Lower lobe of right lung (tissue), 2 donors: ENCODE data around the gene C1QB. TPM values are rescaled to one million over a fixed set of nuclear protein-coding genes. Genes with fewer than 3 reads are reported as not detected.

Experiments used
- ATAC-seq, 2 donors: fragments of 200-7000 bp; cut with Tn5 transposase; one replicate each; pipeline ENCODE4 v1.9.1; 2020 to 2022; ENCODE audit warnings: mild to moderate bottlenecking in 2 of 2, moderate library complexity in 2 of 2
- DNase-seq: peaks from one replicate; pipeline ENCODE4 v3.0.0-alpha.2; 2020
- H3K27ac ChIP-seq: fragments of 200-600 bp; one replicate; pipeline ENCODE4 v1.8.0; 2022
- H3K27me3 ChIP-seq: fragments of 200-600 bp; one replicate; pipeline ENCODE4 v1.8.0; 2022; ENCODE audit warnings: low read depth
- H3K36me3 ChIP-seq: fragments of 200-600 bp; one replicate; pipeline ENCODE4 v1.8.0; 2022; ENCODE audit warnings: mild to moderate bottlenecking
- H3K4me1 ChIP-seq: fragments of 200-600 bp; one replicate; pipeline ENCODE4 v1.8.0; 2022
- H3K4me3 ChIP-seq: fragments of 200-600 bp; one replicate; pipeline ENCODE4 v1.8.0; 2022; ENCODE audit warnings: mild to moderate bottlenecking
- H3K9me3 ChIP-seq: fragments of 200-600 bp; one replicate; pipeline ENCODE4 v1.8.0; 2022
- intact Hi-C: fragments of 100-400 bp; cut with DNase I; formaldehyde crosslinking; loops from one replicate; pipeline ENCODE4 v1.11.0; 2022
- total RNA-seq: library from RNA; stranded (reverse); fragmentation: NEBNext Ultra II Directional; extraction: Animal tissue kit (Norgen Biotek cat#: 25700); gene quantifications from one replicate; pipeline ENCODE4 v1.2.1, GENCODE V29; 2021
- TF ChIP-seq, protein P1 (sequence below): fragments of 200-600 bp; IDR thresholded peaks from one replicate; pipeline ENCODE4 v1.8.0; 2022; ENCODE audit warnings: antibody characterized with exemption, mild to moderate bottlenecking
- donor health status: DM: no; HTN: yes; CAD: no; lungs with severe emphysema.

The C1QB gene
- total RNA-seq, 1 donor from 2014 or later = 1,524 TPM

DNA sequence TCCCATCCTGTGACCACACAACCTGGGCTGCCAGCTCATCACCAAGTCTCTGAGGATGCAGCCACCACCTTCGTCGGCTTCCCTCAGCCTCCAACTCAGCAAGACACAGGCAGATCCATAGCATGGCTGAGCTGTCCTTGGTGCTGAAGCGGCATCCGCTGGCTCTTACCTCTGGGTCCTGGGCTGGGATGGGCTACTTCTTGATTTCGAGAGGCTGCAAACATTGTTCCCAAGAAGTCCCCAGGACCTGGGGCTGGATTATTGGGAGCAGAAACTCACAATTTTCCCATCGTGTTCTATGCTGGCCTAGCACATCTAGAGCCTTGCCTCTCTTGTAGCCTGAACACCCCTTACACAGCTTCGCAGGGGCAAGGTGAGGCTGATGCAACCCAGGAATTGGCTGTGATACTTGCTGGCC lies 41.5 kb upstream of the C1QB start:
- Histone ChIP-seq H3K4me1 (no peaks in the 10 kb centered on the region), H3K4me3 (no peak overlapping the region), H3K27ac (no peak overlapping the region), H3K36me3 (no peaks in the 10 kb centered on the region), H3K27me3 (peaks cover 29% of the 10 kb centered on the region), H3K9me3 (no peaks in the 10 kb centered on the region)
- intact Hi-C loops = no loop called here
- TF ChIP-seq, protein P1, sequence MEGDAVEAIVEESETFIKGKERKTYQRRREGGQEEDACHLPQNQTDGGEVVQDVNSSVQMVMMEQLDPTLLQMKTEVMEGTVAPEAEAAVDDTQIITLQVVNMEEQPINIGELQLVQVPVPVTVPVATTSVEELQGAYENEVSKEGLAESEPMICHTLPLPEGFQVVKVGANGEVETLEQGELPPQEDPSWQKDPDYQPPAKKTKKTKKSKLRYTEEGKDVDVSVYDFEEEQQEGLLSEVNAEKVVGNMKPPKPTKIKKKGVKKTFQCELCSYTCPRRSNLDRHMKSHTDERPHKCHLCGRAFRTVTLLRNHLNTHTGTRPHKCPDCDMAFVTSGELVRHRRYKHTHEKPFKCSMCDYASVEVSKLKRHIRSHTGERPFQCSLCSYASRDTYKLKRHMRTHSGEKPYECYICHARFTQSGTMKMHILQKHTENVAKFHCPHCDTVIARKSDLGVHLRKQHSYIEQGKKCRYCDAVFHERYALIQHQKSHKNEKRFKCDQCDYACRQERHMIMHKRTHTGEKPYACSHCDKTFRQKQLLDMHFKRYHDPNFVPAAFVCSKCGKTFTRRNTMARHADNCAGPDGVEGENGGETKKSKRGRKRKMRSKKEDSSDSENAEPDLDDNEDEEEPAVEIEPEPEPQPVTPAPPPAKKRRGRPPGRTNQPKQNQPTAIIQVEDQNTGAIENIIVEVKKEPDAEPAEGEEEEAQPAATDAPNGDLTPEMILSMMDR = no peak
- DNase-seq (peak; percentile 46), ATAC-seq (peak; percentile 41 to 56)

GRCh38 chr1:22612671-22613571 lies 40.1 kb upstream of the C1QB start:
- Histone ChIP-seq H3K9me3 (no peaks in the 10 kb centered on the region), H3K27ac (no peak overlapping the region), H3K36me3 (no peaks in the 10 kb centered on the region), H3K27me3 (peaks cover 35% of the 10 kb centered on the region), H3K4me3 (no peak overlapping the region), H3K4me1 (no peaks in the 10 kb centered on the region)
- TF ChIP-seq, protein P1 = no peak
- intact Hi-C loops = no loop called here
- DNase-seq = peak; percentile 14
- ATAC-seq = no peak

- Histone ChIP-seq H3K9me3 (no peaks in the 10 kb centered on the region), H3K4me1 (no peaks in the 10 kb centered on the region), H3K36me3 (no peaks in the 10 kb centered on the region), H3K27ac (no peak overlapping the region), H3K4me3 (no peak overlapping the region), H3K27me3 (peaks cover 40% of the 10 kb centered on the region)
- peak; percentile 3 for DNase-seq
- TF ChIP-seq, protein P1 = no peak
- no peak for ATAC-seq
- intact Hi-C loops = no loop called here
Measured at GRCh38 chr1:22613572-22613918, 39.5 kb upstream of the C1QB start.

DNA sequence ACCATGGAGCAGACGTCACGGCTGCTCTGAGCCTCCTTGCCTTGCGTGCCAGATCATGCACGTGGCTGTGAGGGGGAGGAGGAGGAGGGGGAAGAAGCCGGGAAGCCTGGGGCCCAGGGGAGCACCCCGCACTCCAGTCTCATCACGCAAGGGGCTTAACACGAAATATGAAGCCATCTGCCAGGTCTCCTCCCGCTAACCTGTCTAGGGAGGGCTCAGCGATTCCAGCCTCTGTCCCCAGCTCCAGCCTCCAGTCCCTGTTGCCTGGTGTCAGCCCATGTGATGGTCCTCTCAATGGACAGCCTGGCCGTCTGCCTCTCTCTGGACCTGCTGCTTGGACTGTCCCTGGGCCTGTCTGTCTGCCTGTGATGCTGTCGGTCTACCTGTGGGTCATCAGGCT lies 39.1 kb upstream of the C1QB start:
- DNase-seq (peak; percentile 24), ATAC-seq (no peak)
- TF ChIP-seq, protein P1 = no peak
- Histone ChIP-seq H3K36me3 (no peaks in the 10 kb centered on the region), H3K27me3 (peaks cover 40% of the 10 kb centered on the region), H3K9me3 (no peaks in the 10 kb centered on the region), H3K4me3 (no peak overlapping the region), H3K27ac (no peak overlapping the region), H3K4me1 (no peaks in the 10 kb centered on the region)
- intact Hi-C loops = no loop called here

- ATAC-seq (peak in 1 of 2 donors; percentile 17), DNase-seq (no peak)
- Histone ChIP-seq H3K27me3 (peaks cover 47% of the 10 kb centered on the region), H3K4me3 (no peak overlapping the region), H3K9me3 (no peaks in the 10 kb centered on the region), H3K36me3 (no peaks in the 10 kb centered on the region), H3K4me1 (no peaks in the 10 kb centered on the region), H3K27ac (no peak overlapping the region)
- TF ChIP-seq, protein P1 = no peak
- intact Hi-C loops = no loop called here
Measured at GRCh38 chr1:22615886-22616285, 37.1 kb upstream of the C1QB start.
